Measurements from ENCODE around the gene TNFRSF18. TPM values are rescaled to one million over a fixed set of nuclear protein-coding genes. Genes with fewer than 3 reads are reported as not detected.
A peak's percentile ranks its signal among the peaks of the same experiment; 100 is the strongest.

The TNFRSF18 gene
- total RNA-seq, 1 experiment from 2014 or later = 0.83 TPM

DNA sequence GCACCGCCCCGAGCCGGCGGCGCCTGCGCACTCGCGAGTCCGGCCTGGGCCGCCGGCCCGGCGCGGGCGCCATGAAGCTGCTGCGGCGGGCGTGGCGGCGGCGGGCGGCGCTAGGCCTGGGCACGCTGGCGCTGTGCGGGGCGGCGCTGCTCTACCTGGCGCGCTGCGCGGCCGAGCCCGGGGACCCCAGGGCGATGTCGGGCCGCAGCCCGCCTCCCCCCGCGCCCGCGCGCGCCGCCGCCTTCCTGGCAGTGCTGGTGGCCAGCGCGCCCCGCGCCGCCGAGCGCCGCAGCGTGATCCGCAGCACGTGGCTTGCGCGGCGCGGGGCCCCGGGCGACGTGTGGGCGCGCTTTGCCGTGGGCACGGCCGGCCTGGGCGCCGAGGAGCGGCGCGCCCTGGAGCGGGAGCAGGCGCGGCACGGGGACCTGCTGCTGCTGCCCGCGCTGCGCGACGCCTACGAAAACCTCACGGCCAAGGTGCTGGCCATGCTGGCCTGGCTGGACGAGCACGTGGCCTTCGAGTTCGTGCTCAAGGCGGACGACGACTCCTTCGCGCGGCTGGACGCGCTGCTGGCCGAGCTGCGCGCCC lies 25.9 kb upstream of the TNFRSF18 start, which contains the start of gene B3GALT6 (continued):
- TF ChIP-seq, protein P1, sequence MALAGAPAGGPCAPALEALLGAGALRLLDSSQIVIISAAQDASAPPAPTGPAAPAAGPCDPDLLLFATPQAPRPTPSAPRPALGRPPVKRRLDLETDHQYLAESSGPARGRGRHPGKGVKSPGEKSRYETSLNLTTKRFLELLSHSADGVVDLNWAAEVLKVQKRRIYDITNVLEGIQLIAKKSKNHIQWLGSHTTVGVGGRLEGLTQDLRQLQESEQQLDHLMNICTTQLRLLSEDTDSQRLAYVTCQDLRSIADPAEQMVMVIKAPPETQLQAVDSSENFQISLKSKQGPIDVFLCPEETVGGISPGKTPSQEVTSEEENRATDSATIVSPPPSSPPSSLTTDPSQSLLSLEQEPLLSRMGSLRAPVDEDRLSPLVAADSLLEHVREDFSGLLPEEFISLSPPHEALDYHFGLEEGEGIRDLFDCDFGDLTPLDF (CRISPR knock-in tag; IDR thresholded peaks at IDR 0.05) = peak; percentile 68; the same call in 1 of the 2 replicates
- TF ChIP-seq IRF1 (CRISPR knock-in tag; IDR thresholded peaks at IDR 0.05) = peak; percentile 86; the same call in 1 of the 2 replicates
- TF ChIP-seq CREM (CRISPR knock-in tag; IDR thresholded peaks at IDR 0.05) = peak; percentile 83; the same call in 1 of the 2 replicates
- TF ChIP-seq SOX15 (CRISPR knock-in tag; IDR thresholded peaks at IDR 0.05) = no peak
- TF ChIP-seq MYBL2 (CRISPR knock-in tag; IDR thresholded peaks at IDR 0.05) = peak; percentile 81; the same call in 1 of the 2 replicates
- TF ChIP-seq, protein P2, sequence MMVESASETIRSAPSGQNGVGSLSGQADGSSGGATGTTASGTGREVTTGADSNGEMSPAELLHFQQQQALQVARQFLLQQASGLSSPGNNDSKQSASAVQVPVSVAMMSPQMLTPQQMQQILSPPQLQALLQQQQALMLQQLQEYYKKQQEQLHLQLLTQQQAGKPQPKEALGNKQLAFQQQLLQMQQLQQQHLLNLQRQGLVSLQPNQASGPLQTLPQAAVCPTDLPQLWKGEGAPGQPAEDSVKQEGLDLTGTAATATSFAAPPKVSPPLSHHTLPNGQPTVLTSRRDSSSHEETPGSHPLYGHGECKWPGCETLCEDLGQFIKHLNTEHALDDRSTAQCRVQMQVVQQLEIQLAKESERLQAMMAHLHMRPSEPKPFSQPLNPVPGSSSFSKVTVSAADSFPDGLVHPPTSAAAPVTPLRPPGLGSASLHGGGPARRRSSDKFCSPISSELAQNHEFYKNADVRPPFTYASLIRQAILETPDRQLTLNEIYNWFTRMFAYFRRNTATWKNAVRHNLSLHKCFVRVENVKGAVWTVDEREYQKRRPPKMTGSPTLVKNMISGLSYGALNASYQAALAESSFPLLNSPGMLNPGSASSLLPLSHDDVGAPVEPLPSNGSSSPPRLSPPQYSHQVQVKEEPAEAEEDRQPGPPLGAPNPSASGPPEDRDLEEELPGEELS (CRISPR knock-in tag; IDR thresholded peaks at IDR 0.05) = peak; percentile 95
- TF ChIP-seq ETV6 (CRISPR knock-in tag; IDR thresholded peaks at IDR 0.05) = no peak
- peak; percentile 76; the same call in 1 of the 2 replicates for TF ChIP-seq E2F4 (CRISPR knock-in tag; IDR thresholded peaks at IDR 0.05; ENCODE audit: borderline replicate concordance, low read depth)
- TF ChIP-seq, protein P3, sequence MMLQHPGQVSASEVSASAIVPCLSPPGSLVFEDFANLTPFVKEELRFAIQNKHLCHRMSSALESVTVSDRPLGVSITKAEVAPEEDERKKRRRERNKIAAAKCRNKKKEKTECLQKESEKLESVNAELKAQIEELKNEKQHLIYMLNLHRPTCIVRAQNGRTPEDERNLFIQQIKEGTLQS (CRISPR knock-in tag; conservative IDR thresholded peaks at IDR 0.05) = no peak
- TF ChIP-seq ZNF423 (CRISPR knock-in tag; IDR thresholded peaks at IDR 0.05) = no peak
- TF ChIP-seq, protein P4, sequence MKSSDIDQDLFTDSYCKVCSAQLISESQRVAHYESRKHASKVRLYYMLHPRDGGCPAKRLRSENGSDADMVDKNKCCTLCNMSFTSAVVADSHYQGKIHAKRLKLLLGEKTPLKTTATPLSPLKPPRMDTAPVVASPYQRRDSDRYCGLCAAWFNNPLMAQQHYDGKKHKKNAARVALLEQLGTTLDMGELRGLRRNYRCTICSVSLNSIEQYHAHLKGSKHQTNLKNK (CRISPR knock-in tag; IDR thresholded peaks at IDR 0.05) = no peak
- peak; percentile 77; the same call in 1 of the 2 replicates for TF ChIP-seq FOXK1 (CRISPR knock-in tag; IDR thresholded peaks at IDR 0.05)
- peak; percentile 98 for TF ChIP-seq FOXP1 (CRISPR knock-in tag; IDR thresholded peaks at IDR 0.05; ENCODE audit: borderline replicate concordance)
- peak; percentile 98 for TF ChIP-seq TCF7 (CRISPR knock-in tag; IDR thresholded peaks at IDR 0.05; ENCODE audit: low read depth)
- TF ChIP-seq JAZF1 (CRISPR knock-in tag; IDR thresholded peaks at IDR 0.05) = no peak
- no peak for TF ChIP-seq KAT7 (CRISPR knock-in tag; IDR thresholded peaks at IDR 0.05; ENCODE audit: borderline replicate concordance)
- TF ChIP-seq ZNF317 (CRISPR knock-in tag; IDR thresholded peaks at IDR 0.05; ENCODE audit: borderline replicate concordance, low read depth) = 0 out of 2 replicates have a peak, but pooled peaks have one; percentile 9
- 0 out of 2 replicates have a peak, but pooled peaks have one; percentile 42 for TF ChIP-seq USF1 (CRISPR knock-in tag; IDR thresholded peaks at IDR 0.05)
- TF ChIP-seq ZNF121 (CRISPR knock-in tag; IDR thresholded peaks at IDR 0.05) = 0 out of 2 replicates have a peak, but pooled peaks have one; percentile 61
- 0 out of 2 replicates have a peak, but pooled peaks have one; percentile 33 for TF ChIP-seq ATF2 (CRISPR knock-in tag; IDR thresholded peaks at IDR 0.05; ENCODE audit: borderline replicate concordance, low read depth)
- no peak for TF ChIP-seq OVOL2 (CRISPR knock-in tag; IDR thresholded peaks at IDR 0.05; ENCODE audit: borderline replicate concordance)
- peak; percentile 87 for TF ChIP-seq NFE2L1 (CRISPR knock-in tag; IDR thresholded peaks at IDR 0.05)
- TF ChIP-seq TP53 (CRISPR knock-in tag; IDR thresholded peaks at IDR 0.05) = peak; percentile 95; the same call in 1 of the 2 replicates
